ENCODE results near the gene FRG2.
"Not testable (repeated sequence)": the region's sequence is repeated elsewhere in the genome, so short reads cannot be mapped to it uniquely, and the experiment has no call there.

The FRG2 gene

DNA sequence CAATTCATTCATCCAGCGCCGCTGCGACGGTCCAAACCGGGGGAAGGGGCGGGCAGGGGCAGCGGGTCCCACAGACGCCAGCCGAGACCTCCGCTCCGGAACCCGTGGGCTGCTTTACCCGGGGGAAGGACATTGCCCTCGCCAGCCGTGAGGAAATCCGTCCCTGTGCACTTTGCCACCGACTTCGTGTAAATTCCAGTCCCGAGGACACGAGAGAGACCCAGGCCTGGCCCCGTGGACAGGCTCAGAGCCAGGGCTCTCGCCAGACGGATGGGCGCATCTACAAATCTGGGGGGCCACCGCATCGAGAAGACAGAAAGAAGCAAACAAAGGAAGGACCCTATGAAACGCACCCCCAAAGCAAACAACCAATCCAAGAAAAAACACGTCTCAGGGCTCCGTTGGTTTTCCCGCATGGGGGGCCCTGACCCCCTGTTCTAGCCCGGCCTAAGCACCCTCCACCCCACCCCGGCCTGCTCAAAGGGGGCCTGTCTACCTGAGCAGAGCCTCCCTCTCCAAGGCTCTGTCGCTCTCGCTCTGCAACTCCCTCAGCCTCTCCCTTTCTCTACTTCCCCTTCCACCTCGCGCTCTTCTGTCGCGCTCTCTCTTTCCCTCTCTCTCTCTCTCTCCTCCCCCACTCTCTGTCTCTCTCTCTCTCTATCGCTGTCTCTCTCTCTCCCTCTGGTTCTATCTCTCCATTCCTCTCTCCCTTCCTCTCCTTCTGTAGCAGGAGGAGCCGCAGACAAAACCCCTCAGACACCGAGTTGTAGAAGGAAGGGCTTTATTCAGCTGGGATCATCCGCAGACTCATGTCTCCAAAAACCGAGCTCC is 11.3 kb downstream of the FRG2 start:
- no peak for DNase-seq

DNA sequence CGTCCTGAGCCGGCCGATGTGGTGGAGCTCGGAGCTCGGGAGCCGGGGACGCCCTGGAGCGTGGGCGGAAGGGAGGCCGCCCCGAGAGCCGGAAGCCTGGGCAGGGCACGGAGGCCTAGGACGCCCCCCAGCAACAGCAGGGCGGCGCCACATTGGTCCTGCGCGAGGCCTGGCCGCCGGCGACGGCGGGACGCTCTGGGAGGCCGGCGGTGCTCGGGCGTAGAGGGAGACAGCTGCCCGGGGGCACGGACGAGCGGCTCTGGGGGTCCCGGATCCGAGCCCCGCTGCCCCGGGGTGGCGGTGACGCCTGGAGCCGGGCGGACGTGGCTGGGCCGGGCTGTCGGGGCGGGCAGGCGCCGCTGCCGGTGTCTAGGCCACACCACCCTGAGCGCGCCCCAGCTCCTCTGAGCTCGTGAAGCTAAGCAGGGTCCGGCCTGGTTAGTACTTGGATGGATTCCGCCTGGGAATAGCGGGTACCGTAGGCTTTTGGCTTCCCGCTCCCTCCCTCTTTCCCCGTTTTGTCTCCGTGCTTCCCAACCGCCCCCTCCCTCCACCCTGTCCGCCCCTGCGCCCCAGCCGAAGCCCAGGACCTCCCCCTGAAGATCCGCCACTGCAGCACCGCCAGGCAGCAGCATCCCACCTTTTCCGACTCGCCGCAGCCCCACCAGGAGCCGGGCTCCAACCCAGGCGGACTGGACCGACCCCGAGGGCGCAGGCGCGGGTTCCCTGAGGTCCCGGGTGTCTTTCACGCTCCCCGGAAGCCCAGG is 12.1 kb downstream of the FRG2 start:
- no peak for DNase-seq

DNA sequence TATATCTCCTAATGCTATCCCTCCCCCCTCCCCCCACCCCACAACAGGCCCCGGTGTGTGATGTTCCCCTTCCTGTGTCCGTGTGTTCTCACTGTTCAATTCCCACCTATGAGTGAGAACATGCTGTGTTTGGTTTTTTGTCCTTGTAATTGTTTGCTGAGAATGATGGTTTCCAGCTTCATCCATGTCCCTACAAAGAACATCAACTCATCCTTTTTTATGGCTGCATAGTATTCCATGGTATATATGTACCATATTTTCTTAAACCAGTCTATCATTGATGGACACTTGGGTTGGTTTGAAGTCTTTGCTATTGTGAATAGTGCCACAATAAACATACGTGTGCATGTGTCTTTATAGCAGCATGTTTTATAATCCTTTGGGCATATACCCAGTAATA is 37.1 kb downstream of the FRG2 start:
- not testable (repeated sequence) for DNase-seq

DNA sequence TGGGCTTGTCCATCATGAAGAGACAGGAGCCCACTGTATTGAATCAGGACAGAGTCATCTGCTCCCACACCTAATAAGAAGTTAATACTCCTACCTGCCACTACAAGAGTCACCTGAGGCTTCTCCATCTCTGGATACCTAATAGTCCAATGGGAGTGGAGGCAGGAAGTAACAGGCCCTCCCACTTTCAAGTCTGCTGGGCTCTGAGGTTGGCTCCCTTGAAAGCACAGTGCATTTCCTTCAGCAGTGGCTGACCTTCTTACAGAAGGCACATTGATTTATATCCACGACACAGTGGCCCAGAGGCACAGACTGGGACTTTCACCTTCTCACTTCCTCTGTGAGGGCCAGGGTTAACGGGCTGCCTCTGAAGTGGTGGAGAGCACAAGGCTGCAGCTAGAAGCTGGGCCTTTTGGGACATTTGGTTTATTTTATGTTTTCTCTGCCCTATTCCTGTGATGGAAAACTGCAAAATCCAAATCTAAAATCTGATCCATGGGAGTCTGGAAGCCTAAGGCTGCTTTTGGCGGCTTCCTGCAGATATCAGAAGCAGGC is 38.1 kb downstream of the FRG2 start:
- no peak for DNase-seq

DNA sequence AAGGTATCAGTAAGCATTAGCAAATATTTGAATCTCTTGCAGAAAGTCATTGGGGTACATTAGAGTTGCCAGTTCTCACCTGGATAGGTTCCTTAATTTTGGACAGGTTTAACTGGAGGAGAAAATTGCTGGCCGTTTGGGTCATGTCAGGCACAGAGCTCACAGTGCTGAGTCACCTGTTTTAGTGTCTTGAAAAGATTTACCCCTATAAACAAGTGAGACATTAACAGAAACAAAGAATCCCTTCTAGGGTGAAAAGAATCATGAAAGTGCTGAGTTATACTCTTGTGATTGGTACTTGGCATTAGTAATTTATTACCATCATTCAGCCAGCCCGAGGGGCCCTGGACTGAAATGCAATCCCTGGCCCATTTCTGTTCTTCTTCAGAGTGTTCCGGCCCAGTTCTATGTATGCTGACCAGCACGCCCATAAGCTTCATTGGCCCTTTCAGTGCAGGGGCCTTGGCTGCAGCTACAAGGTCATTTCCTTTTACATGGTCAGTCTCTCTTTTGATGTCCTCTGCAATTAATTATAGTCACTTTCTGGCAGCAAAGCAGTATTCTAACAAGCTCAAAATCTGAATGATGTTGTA is 41.3 kb downstream of the FRG2 start:
- not testable (repeated sequence) for DNase-seq

GRCh38 chr4:189984661-189985060 is 42.4 kb downstream of the FRG2 start:
- DNase-seq, result not testable (repeated sequence)

DNA sequence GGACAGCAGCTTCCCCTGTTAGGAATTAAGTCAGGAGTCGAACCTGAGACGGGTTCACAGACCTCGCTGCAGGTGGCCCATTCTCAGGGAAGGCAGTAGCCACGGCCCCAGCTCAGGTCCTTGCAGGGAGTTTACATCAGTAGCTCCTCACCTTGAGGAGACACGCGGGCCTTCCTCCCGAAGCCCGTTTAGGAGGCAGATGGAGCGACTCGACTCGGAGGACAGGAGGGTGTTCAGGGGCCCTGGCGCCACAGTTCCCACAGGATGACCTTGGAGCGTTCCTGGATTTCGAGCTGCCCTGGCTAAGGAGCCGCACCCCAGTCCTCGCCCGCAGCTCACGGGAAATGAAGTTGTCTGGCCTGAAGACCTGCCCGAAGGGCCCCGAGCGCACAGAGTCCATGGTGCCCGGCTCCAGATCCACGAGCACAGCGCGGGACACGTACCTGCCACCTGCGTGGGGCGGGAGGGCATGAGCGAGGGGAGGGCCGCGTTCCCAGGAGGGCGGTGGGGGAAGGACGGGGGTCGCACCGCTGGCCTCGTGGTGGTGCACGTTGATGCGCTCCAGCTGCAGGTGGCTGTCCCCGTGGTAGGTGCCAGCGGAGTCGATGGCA is 43.0 kb downstream of the FRG2 start:
- not testable (repeated sequence) for DNase-seq

DNA sequence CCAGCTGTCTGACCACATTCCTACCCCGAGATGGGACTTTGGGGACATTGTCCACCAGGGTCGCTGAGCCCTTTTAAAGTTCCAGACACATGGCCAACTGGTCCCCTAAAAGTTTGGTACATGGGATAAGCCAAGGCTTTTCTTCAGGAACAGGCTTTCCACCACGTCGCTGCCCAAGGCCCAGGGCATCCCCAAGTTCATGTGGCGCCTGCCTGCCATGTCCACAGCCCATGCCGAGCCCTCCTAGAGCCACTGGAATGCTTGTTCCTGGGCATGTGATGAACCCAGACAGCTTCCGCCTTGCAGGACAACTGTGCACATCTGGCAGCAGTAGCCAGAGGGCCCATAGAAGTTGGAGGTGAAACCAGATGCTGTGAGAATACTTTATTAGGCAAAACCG is 45.1 kb downstream of the FRG2 start:
- no peak for DNase-seq

GRCh38 chr4:189980292-189980691 is 46.8 kb downstream of the FRG2 start:
- not testable (repeated sequence) for DNase-seq

DNA sequence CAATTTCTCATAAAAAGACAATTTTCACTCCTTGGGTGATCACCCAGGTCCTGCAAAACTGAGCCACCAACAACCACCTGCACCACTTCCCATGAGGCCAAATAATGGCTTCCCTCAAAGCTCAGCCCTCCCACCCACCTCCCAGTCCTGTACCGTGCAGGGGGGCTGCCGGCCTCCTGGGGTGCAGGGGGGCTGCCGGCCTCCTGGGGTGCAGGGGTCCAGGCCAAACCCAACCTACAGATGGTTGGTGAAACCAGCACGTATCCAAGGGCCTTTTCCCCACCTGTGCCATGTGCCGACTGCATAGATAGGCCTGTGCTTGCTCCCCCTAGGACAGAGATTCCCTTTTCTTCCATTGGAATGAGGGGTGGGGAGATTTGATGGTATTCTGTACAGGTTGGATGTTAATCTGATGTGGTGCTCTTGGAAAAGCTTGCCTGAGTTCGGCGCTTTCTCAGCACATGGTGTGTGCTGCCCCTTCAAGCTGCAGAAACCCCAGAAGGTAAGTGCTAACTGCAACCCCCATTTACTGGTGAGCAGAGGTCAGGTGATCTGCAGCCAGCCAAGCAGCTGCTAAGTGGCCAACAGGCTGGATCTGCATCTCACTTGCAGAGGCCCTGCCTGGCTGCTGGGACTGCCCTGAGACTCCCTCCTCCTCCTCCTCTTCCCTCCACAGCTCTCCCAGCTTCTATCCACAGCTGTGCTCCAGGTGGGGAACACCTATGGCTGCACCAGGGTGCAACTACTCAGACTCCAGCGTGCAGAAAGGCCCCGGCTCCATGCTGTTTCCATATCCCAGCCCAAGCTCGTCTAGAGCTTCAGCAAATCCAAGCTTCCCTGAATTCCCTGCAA is 47.6 kb downstream of the FRG2 start:
- no peak for DNase-seq

All from DMS79 treated with DMSO at 0.1 percent for 48 hours (cell line).